ENCODE data around the gene TMEM145.
"Not testable (repeated sequence)": the region's sequence is repeated elsewhere in the genome, so short reads cannot be mapped to it uniquely, and the experiment has no call there.

The TMEM145 gene

GRCh38 chr19:42313096-42313839, at the start of gene TMEM145:
Gene TMEM145 (plus strand): TSS chr19:42313309. CDS start chr19:42313377, 68 bp downstream.
- no peak for FAIRE-seq

- FAIRE-seq = not testable (repeated sequence)
These were observed 47.0 kb upstream of the TMEM145 start for GRCh38 chr19:42266105-42266504.

- not testable (repeated sequence) for FAIRE-seq
These were observed 46.0 kb upstream of the TMEM145 start for GRCh38 chr19:42266928-42267603.

GRCh38 chr19:42267644-42268141, 45.4 kb upstream of the TMEM145 start:
- no peak for FAIRE-seq

- FAIRE-seq = peak; percentile 97
These were observed 44.9 kb upstream of the TMEM145 start for GRCh38 chr19:42268142-42268703.

- FAIRE-seq = peak; percentile 99
These were observed 44.2 kb upstream of the TMEM145 start, which contains the start of gene CIC for GRCh38 chr19:42268704-42269477. Gene CIC (plus strand): TSS chr19:42269252. CDS start chr19:42271784, 2,532 bp downstream.

GRCh38 chr19:42269478-42270345, 43.4 kb upstream of the TMEM145 start:
- no peak for FAIRE-seq

- FAIRE-seq = no peak
These were observed 42.6 kb upstream of the TMEM145 start for GRCh38 chr19:42270346-42271044.

- FAIRE-seq = no peak
These were observed 42.1 kb upstream of the TMEM145 start for GRCh38 chr19:42271045-42271419.

GRCh38 chr19:42271861-42272534, 41.1 kb upstream of the TMEM145 start:
- no peak for FAIRE-seq

- no peak for FAIRE-seq
These were observed 40.6 kb upstream of the TMEM145 start for GRCh38 chr19:42272535-42272897.

GRCh38 chr19:42272989-42273406, 40.1 kb upstream of the TMEM145 start:
- FAIRE-seq = no peak

- FAIRE-seq = no peak
These were observed 39.6 kb upstream of the TMEM145 start for GRCh38 chr19:42273407-42274064.

- no peak for FAIRE-seq
These were observed 38.9 kb upstream of the TMEM145 start for GRCh38 chr19:42274065-42274682.

GRCh38 chr19:42275103-42275502, 38.0 kb upstream of the TMEM145 start:
- no peak for FAIRE-seq

- no peak for FAIRE-seq
These were observed 37.6 kb upstream of the TMEM145 start for GRCh38 chr19:42275517-42275916.

- no peak for FAIRE-seq
These were observed 36.8 kb upstream of the TMEM145 start for GRCh38 chr19:42276284-42276683.

GRCh38 chr19:42276821-42277220, 36.3 kb upstream of the TMEM145 start:
- no peak for FAIRE-seq

- FAIRE-seq = no peak
These were observed 35.2 kb upstream of the TMEM145 start for GRCh38 chr19:42277821-42278451.
